BJ (cell line): ENCODE results near the gene GYG1. TPM values are rescaled to one million over a fixed set of nuclear protein-coding genes. Genes with fewer than 3 reads are reported as not detected.

Source experiments
- CTCF ChIA-PET: fragments of 350-600 bp; formaldehyde crosslinking; extraction: SDS; loops from one replicate; lab custom pipeline; 2021; ENCODE audit warnings: antibody characterized with exemption, inconsistent platforms; lab: Yijun Ruan, JAX
- POLR2A ChIA-PET: fragments of 300-600 bp; sonication (Branson Sonifier 250); formaldehyde crosslinking; extraction: SDS; loops from one replicate; lab custom pipeline; 2021; ENCODE audit warnings: antibody characterized with exemption; lab: Charles Lee
- DNase-seq: peaks from one replicate; pipeline ENCODE4 v3.0.0-alpha.2; 2011; ENCODE audit warnings: low read depth
- H3K27me3 ChIP-seq: 2 replicates; pipeline ENCODE4 v1.6.0; 2011; ENCODE audit warnings: low read length; ENCODE audit not compliant: control insufficient read depth, insufficient read depth
- H3K36me3 ChIP-seq: 2 replicates; pipeline ENCODE4 v1.5.1; 2011; ENCODE audit warnings: low read length; ENCODE audit not compliant: control insufficient read depth, insufficient read depth
- H3K4me3 ChIP-seq: 2 replicates; pipeline ENCODE4 v1.5.1; 2011; ENCODE audit warnings: low read depth, mild to moderate bottlenecking, control low read depth, low read length
- CTCF ChIP-seq: IDR thresholded peaks from 2 replicates; pipeline ENCODE4 v1.5.1; 2011; ENCODE audit warnings: low read depth, mild to moderate bottlenecking, control low read depth, inconsistent platforms, low read length, moderate library complexity; ENCODE audit not compliant: insufficient read depth
- polyA plus RNA-seq: library from polyadenylated mRNA; depleted of rRNA; stranded (reverse); fragments of >200 nt; gene quantifications from 2 replicates; pipeline ENCODE4 v1.2.3, GENCODE V29; 2011

GYG1 gene
- polyA plus RNA-seq, 1 experiment = 50.4 TPM

- Histone ChIP-seq H3K36me3 (no peaks in the 10 kb centered on the region), H3K4me3 (no peak overlapping the region), H3K27me3 (no peaks in the 10 kb centered on the region)
- ChIA-PET CTCF (interaction anchor here (1.1 to 13.8 kb wide), 6 partner anchors 10 to 232 kb away, joined by 3 to 238 read pairs (median 4); partner anchors contain the start of gene CPA3), POLR2A (no interaction called here)
- TF ChIP-seq CTCF = peak; percentile 23; the same call in 1 of the 2 replicates
- DNase-seq = no peak
Observed at GRCh38 chr3:148950806-148951205, 40.5 kb upstream of the GYG1 start.

- CTCF ChIA-PET = interaction anchor here (1.7 to 13.8 kb wide), 2 partner anchors 88 to 98 kb away, joined by 4 to 238 read pairs; partner anchors contain the start of gene CPA3
- DNase-seq = no peak
- H3K4me3 ChIP-seq = no peak overlapping the region
- no peaks in the 10 kb centered on the region for H3K36me3 ChIP-seq
- H3K27me3 ChIP-seq = no peaks in the 10 kb centered on the region
- TF ChIP-seq CTCF = no peak
- POLR2A ChIA-PET = no interaction called here
Observed at GRCh38 chr3:148951599-148952361, 39.6 kb upstream of the GYG1 start.

GRCh38 chr3:148953094-148953493 lies 38.2 kb upstream of the GYG1 start:
- no peak for DNase-seq
- TF ChIP-seq CTCF = no peak
- Histone ChIP-seq H3K4me3 (no peak overlapping the region), H3K36me3 (no peaks in the 10 kb centered on the region), H3K27me3 (no peaks in the 10 kb centered on the region)
- CTCF ChIA-PET = interaction anchor here (0.6 to 4.0 kb wide), 6 partner anchors 85 to 573 kb away, joined by 3 to 33 read pairs (median 6); partner anchors contain the start of gene TM4SF18
- POLR2A ChIA-PET = no interaction called here

GRCh38 chr3:148954981-148955380 lies 36.4 kb upstream of the GYG1 start:
- H3K4me3 ChIP-seq = no peak overlapping the region
- no peaks in the 10 kb centered on the region for H3K27me3 ChIP-seq
- TF ChIP-seq CTCF = no peak
- no peak for DNase-seq
- ChIA-PET CTCF (interaction anchor here (0.6 to 4.0 kb wide), 23 partner anchors 9 to 812 kb away, joined by 3 to 33 read pairs (median 5); partner anchors contain the start of genes HPS3 and TM4SF18), POLR2A (interaction anchor here (0.6 kb wide), 2 partner anchors 88 to 116 kb away, joined by 3 to 4 read pairs; no protein-coding TSS in a partner anchor)
- no peaks in the 10 kb centered on the region for H3K36me3 ChIP-seq

- no peaks in the 10 kb centered on the region for H3K36me3 ChIP-seq
- ChIA-PET CTCF (interaction anchor here (0.6 to 4.0 kb wide), 31 partner anchors 10 to 811 kb away, joined by 3 to 33 read pairs (median 4); partner anchors contain the start of genes HPS3 and TM4SF18), POLR2A (interaction anchor here (0.6 kb wide), 6 partner anchors 17 to 360 kb away, joined by 3 to 28 read pairs (median 4); no protein-coding TSS in a partner anchor)
- peak; percentile 70 for TF ChIP-seq CTCF
- H3K4me3 ChIP-seq = no peak overlapping the region
- H3K27me3 ChIP-seq = no peaks in the 10 kb centered on the region
- peak; percentile 90 for DNase-seq
Observed at GRCh38 chr3:148955544-148956346, 35.6 kb upstream of the GYG1 start.
